GM12891 (cell line): ENCODE data around the gene NEB.

Experiments
- DNase-seq: peaks from one replicate; pipeline ENCODE4 v3.0.0; 2011; ENCODE audit warnings: low spot score; ENCODE audit not compliant: insufficient read length
- FAIRE-seq: peaks from 2 replicates; lab custom pipeline; 2011; peaks lifted over from hg19 to GRCh38; lab: Jason Lieb, UNC
- PAX5 ChIP-seq: IDR thresholded peaks from 2 replicates; pipeline ENCODE4 v1.6.1; 2011; ENCODE audit warnings: low read length, moderate library complexity, mild to moderate bottlenecking; ENCODE audit not compliant: insufficient read depth, severe bottlenecking
- POLR2A ChIP-seq: IDR thresholded peaks from 2 replicates; pipeline ENCODE4 v1.6.1; 2011; ENCODE audit warnings: low read depth, low read length, control low read depth
- POLR2AphosphoS5 ChIP-seq: IDR thresholded peaks from 2 replicates; pipeline ENCODE4 v1.6.1; 2011; ENCODE audit warnings: low read depth, low read length, control low read depth
- POU2F2 ChIP-seq: IDR thresholded peaks from 2 replicates; pipeline ENCODE4 v1.6.1; 2011; ENCODE audit warnings: low read depth, mild to moderate bottlenecking, control low read depth, low read length, moderate library complexity
- SPI1 ChIP-seq: IDR thresholded peaks from 2 replicates; pipeline ENCODE4 v1.6.1; 2011; ENCODE audit warnings: low read depth, low read length, control low read depth
- TAF1 ChIP-seq: IDR thresholded peaks from 2 replicates; pipeline ENCODE4 v1.6.1; 2011; ENCODE audit warnings: low read depth, low read length, control low read depth

The NEB gene

DNA sequence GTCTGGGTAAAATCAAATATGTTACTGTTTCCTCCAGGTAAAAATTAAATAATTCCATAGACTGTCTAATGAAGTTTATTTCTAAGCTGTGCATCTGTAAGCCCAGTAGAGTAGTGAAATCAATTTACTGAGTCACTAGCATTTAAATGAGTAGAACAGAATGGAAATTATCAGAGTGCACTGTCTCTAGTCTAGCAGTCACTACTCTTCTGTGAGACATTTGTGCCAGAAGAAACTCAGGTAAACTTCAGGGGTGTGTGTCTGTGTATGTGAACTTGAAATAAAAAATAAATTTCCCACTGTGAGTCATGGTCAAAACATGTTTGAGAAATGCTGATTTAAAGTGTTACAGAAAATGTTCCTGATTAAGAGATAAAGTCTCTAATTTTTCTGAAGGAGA lies 178.2 kb downstream of the NEB start:
- TF ChIP-seq POU2F2 (no peak), SPI1 (no peak), TAF1 (no peak), POLR2A (no peak), POLR2AphosphoS5 (no peak), PAX5 (no peak)
- DNase-seq (no peak), FAIRE-seq (no peak)

DNA sequence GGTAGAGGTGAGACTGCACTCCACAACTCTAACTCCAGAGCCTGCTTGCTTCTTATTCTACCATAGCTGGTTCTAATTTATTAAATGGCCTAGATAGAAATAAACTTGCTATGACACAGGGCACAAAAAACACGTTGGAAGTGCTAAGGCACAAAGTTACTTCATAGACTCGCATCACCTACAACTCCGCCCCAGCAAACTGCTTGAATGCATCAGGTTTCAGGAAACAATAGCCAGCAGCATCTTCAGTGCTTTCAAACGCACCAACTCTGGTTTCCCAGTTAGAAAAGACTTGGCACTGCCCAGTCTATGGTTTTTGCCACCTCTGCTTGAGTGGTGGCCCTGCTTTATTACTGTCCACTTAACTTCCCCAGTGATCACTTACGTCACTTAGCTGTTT lies 182.0 kb downstream of the NEB start:
- no peak for DNase-seq
- FAIRE-seq, result no peak
- TF ChIP-seq POU2F2 (no peak), POLR2AphosphoS5 (no peak), SPI1 (no peak), TAF1 (no peak), PAX5 (no peak), POLR2A (no peak)

DNA sequence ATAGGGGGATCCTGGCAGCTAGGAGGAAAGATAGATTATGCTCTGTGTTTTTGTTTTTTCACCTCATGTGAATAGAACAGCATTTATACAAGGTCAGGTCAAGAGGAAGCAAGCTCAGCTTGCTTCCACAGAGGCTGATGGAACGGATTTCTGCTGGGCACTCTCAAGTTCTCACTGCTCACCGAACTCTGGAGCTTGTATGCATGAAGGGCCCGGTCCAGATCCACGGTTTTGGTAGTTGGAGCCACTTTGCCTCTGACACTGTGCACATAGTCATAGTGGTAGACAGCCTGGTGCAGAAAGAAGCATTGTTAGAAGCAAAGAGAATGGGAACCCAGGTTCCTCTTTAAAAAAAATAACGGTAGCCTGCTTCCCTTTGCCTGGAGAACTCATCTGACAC lies 182.7 kb downstream of the NEB start:
- FAIRE-seq (no peak), DNase-seq (no peak)
- TF ChIP-seq POLR2AphosphoS5 (no peak), SPI1 (no peak), POU2F2 (no peak), PAX5 (no peak), POLR2A (no peak), TAF1 (no peak)

DNA sequence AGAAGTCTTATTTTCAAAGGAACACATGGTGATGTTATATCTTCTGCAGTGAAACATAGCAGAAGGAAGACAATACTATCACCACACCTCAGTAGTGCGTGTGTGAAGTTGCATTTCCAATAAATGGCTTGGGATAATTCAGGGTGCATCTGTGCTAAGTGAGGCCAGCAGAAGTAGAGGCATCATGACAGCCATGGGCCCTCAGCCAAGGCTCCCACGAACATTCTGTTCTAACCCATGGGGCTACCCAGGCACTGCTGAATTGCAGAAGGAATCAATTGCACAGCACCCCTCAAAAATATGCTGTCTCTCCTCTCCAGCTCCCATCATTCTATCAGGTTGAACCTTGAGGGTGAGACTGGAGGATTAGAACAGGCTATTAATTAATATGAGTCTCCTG lies 185.1 kb downstream of the NEB start:
- FAIRE-seq (no peak), DNase-seq (no peak)
- TF ChIP-seq SPI1 (no peak), PAX5 (no peak), POU2F2 (no peak), POLR2A (no peak), TAF1 (no peak), POLR2AphosphoS5 (no peak)

DNA sequence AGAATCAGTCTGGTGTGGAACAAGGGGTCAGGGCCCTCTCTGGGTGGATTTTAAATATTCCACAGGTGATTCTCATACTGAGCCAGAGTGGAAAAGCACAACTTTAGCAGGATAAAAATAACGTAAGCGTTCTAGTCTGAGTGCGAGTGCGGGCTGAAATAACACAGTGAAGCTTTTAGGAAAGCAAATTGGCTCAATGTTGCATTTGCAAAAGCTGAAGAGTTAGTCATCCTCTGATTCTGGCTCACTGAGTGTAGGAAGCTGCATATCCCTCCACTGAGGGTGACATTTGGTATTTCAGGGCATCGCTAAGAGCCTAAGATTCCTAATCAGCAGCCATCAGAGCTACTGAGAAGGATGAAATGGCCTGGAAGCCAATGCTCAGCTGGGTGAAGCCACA lies 189.8 kb downstream of the NEB start:
- TF ChIP-seq PAX5 (no peak), POLR2A (no peak), POLR2AphosphoS5 (no peak), POU2F2 (no peak), SPI1 (no peak), TAF1 (no peak)
- no peak for FAIRE-seq
- DNase-seq, result no peak

DNA sequence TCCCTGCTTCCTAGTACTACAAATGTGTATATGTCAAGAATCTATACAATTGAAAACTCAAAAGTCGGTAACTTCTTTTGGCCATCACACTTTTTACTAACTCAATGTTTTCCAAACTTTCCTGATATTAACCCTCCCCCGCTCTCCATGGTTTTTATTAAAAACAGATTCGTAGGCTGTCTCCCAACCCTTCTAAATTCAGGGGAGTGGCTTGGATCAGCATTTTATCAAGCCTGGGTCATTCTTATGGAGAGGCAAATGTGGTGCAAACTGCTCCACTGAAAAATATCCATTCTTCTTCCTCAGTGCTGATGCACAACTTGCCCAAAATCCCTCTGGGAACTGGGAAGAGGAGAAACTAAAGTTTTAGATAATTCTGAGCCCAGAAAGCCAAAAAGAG lies 190.4 kb downstream of the NEB start:
- no peak for FAIRE-seq
- DNase-seq, result no peak
- TF ChIP-seq PAX5 (no peak), SPI1 (no peak), POLR2AphosphoS5 (no peak), TAF1 (no peak), POU2F2 (no peak), POLR2A (no peak)

DNA sequence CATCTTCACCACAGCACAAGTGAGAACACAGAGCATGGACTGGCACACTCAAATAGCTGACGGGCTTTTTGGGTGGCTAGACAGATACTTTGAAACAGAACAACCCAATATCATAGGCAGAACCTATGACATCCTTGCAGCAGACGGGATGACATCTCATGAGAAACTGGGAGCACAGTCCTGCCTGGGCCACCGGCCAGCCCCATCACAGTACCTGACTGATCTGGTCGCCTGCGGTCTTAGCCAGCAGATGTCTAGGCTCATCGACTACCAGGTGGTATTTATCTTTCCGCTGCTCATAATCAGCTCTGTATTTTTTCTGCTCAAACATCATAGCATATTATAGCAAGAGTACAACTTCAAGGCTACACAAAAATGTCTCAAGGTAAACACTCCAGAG lies 200.3 kb downstream of the NEB start:
- DNase-seq (no peak), FAIRE-seq (peak; percentile 45)
- TF ChIP-seq SPI1 (no peak), TAF1 (no peak)

DNA sequence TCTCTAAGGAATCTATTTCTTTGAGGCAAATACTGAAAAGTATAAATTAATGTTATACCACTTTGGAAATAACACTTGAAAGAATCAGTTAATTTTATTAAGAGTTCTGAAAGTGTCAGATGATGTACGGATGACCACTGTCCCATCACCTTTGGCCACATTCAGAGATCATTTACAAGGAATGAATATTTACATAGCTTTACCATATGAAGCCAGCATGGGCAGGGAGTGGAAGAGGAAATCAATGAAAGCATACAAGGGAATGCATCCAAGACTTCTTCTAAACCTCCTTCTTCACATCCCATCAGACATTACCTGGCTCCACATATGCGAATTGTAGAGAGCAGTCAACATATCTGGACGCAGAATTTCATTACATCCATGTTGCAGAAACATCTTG lies 201.1 kb downstream of the NEB start:
- no peak for DNase-seq
- no peak for FAIRE-seq
- TF ChIP-seq POU2F2 (no peak), POLR2A (no peak), SPI1 (no peak), TAF1 (no peak), POLR2AphosphoS5 (no peak), PAX5 (no peak)

DNA sequence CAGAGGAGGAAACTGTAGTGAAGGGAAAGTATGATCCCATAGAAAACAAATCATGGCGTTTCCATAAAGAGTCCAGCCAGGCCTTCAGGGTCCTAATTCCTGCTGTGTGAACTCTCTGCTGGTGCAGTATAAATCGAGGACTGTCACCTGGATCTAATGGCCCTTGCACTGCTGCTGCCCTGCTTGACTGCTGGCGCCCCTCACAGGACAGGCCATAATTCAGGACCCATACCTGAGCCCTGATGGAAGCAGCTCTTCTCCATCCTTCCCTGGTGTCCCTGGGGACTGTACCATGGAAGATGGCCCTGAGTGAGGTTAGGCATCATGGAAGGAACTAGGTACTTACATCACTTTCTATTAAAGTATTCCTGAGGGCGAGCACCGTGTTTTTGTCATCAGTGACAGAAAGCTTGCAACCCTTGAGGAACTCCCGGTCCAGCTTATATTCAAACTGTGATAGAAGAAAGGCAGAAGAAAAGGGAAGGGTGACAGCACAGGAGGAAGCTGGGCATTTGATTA lies 207.6 kb downstream of the NEB start:
- no peak for TF ChIP-seq POU2F2
- no peak for TF ChIP-seq PAX5
- DNase-seq (no peak), FAIRE-seq (no peak)

DNA sequence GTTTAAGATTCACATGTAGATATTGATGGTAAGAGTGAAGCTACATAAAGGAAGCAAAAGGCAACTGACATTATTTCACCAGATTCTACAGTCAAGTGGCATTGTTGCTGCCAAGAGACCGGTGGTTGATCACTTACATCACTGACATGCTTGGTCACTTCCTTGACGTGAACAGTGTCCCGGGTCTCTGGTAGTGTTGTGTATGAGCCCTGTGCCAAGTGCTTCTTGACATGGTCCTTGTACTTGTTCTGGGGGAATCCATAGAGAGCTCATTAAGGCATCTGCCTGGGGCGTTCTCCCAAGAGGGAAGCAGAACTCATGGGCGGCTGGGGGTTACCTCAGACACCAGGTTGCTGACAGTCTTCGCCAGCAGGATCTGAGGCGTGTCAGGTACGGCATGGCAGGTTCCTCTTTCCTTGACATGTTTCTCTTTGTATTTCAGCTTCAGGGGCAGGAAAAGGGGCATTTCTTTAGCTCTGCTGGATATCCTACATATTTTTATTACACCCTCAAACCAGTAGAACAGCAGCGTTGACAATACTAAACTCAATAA lies 208.4 kb downstream of the NEB start:
- DNase-seq, result no peak
- no peak for FAIRE-seq
- TF ChIP-seq PAX5 (no peak), POLR2AphosphoS5 (no peak), POU2F2 (no peak), SPI1 (no peak), POLR2A (no peak), TAF1 (no peak)

DNA sequence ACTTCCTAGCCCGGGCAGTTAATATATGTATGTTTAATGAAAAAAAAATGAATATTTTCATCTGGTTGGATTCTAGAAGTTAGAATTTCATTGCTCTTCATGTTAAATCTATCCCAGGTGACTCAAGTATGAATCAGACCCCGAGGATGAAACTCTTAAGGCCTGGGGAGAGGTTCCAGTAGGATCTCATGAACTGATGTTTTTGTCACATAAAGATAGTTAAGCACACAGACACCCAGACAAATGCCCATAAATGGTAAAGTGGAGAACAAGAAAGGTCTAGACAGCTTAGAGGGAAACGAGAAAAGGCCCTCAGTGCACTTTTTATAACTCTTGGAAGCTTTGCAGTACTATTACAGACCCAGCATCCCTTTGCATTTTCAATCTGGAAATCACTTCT lies 210.4 kb downstream of the NEB start:
- TF ChIP-seq PAX5 (no peak), TAF1 (no peak), POU2F2 (no peak), POLR2A (no peak), SPI1 (no peak), POLR2AphosphoS5 (no peak)
- FAIRE-seq (no peak), DNase-seq (no peak)
